GM12878 (cell line): ENCODE data around the gene SMIM35. TPM values are rescaled to one million over a fixed set of nuclear protein-coding genes. Genes with fewer than 3 reads are reported as not detected.

ENCODE experiments used
- ATAC-seq: fragments of 200-7000 bp; cut with Tn5 transposase; 3 replicates; pipeline ENCODE4 v1.9.1; 2020; ENCODE audit warnings: mild to moderate bottlenecking, moderate library complexity
- BruUV-seq: library from RNA; stranded (reverse); fragments of 400-500 nt; replicated peaks from 2 replicates; lab custom pipeline; 2021; lab: Mats Ljungman, UMichigan
- CTCF ChIA-PET: fragments of 300-600 bp; sonication (Branson Sonifier 250); formaldehyde crosslinking; extraction: SDS; loops from one replicate; lab custom pipeline; 2021; ENCODE audit warnings: inconsistent platforms; lab: Yijun Ruan, JAX
- POLR2A ChIA-PET: fragments of 350-600 bp; formaldehyde crosslinking; extraction: SDS; loops from one replicate; lab custom pipeline; 2021; ENCODE audit warnings: inconsistent platforms; lab: Charles Lee
- RAD21 ChIA-PET: fragments of 300-600 bp; sonication (Branson Sonifier 250); formaldehyde crosslinking; loops from one replicate; lab custom pipeline; 2023; ENCODE audit warnings: antibody characterized with exemption; ENCODE audit not compliant: unreplicated experiment; lab: Charles Lee
- SMC1A ChIA-PET: fragments of 300-600 bp; sonication (Branson Sonifier 250); formaldehyde crosslinking; loops from one replicate; lab custom pipeline; 2023; ENCODE audit not compliant: unreplicated experiment, uncharacterized antibody; lab: Charles Lee
- DNase-seq: peaks from one replicate; pipeline ENCODE4 v3.0.0-alpha.2; 2011; ENCODE audit warnings: low read depth, low spot score
- FAIRE-seq: peaks from 3 replicates; lab custom pipeline; 2011; peaks lifted over from hg19 to GRCh38; lab: Jason Lieb, UNC
- H2AFZ ChIP-seq: 2 replicates; pipeline ENCODE4 v1.6.0; 2011; ENCODE audit warnings: low read depth, low read length, control low read depth; ENCODE audit not compliant: control insufficient read depth
- H3K27ac ChIP-seq: 2 replicates; pipeline ENCODE4 v1.5.1; 2011; ENCODE audit warnings: control low read depth; ENCODE audit not compliant: control insufficient read depth, insufficient read depth
- H3K27me3 ChIP-seq, 2 experiments: replicated peaks in 1 of 2; 2 replicates each; pipeline versions ENCODE4 v1.6.0 to v1.6.1; 2011; ENCODE audit warnings: low read length in 1 of 2; ENCODE audit not compliant: control insufficient read depth in 2 of 2, insufficient read depth in 2 of 2
- H3K36me3 ChIP-seq, 2 experiments: 2 replicates each; pipeline ENCODE4 v1.5.1; 2011; ENCODE audit warnings: low read length in 1 of 2; ENCODE audit not compliant: control insufficient read depth in 2 of 2, insufficient read depth in 2 of 2
- H3K4me1 ChIP-seq: 2 replicates; pipeline ENCODE4 v1.6.1; 2011; ENCODE audit warnings: mild to moderate bottlenecking, low read length, moderate library complexity, mixed read lengths; ENCODE audit not compliant: control insufficient read depth, insufficient read depth
- H3K4me2 ChIP-seq: 2 replicates; pipeline ENCODE4 v1.6.0; 2011; ENCODE audit warnings: control low read depth; ENCODE audit not compliant: control insufficient read depth, insufficient read depth
- H3K4me3 ChIP-seq: fragments of 200-600 bp; sonication (generic); 2 replicates; pipeline ENCODE4 v1.5.1; 2016
- H3K79me2 ChIP-seq: 2 replicates; pipeline ENCODE4 v1.6.0; 2011; ENCODE audit warnings: low read length; ENCODE audit not compliant: control insufficient read depth, insufficient read depth
- H3K9ac ChIP-seq: 2 replicates; pipeline ENCODE4 v1.8.0; 2011; ENCODE audit warnings: low read length, control low read depth, mixed read lengths; ENCODE audit not compliant: control insufficient read depth, insufficient read depth
- H3K9me3 ChIP-seq: replicated peaks from 3 replicates; pipeline ENCODE4 v1.5.1; 2011; ENCODE audit warnings: mild to moderate bottlenecking, low read length; ENCODE audit not compliant: control insufficient read depth, insufficient read depth
- H4K20me1 ChIP-seq: 2 replicates; pipeline ENCODE4 v1.6.0; 2011; ENCODE audit not compliant: control insufficient read depth, insufficient read depth
- CHD1 ChIP-seq: IDR thresholded peaks from 2 replicates; pipeline ENCODE4 v1.6.1; 2012; ENCODE audit warnings: low read depth, low read length, improper control_type of control experiment
- KLF5 ChIP-seq: fragments of 450-650 bp; IDR thresholded peaks from 2 replicates; pipeline ENCODE4 v1.6.1; 2014; ENCODE audit warnings: mild to moderate bottlenecking; ENCODE audit not compliant: partially characterized antibody
- NFYB ChIP-seq: IDR thresholded peaks from 2 replicates; pipeline ENCODE4 v1.6.1; 2011; ENCODE audit warnings: low read depth, mild to moderate bottlenecking, low read length, improper control_type of control experiment, moderate library complexity; ENCODE audit not compliant: insufficient read depth
- SMAD1 ChIP-seq: fragments of 450-650 bp; IDR thresholded peaks from 2 replicates; pipeline ENCODE4 v1.6.1; 2018; ENCODE audit warnings: mild to moderate bottlenecking, low read depth; ENCODE audit not compliant: partially characterized antibody
- STAT1 ChIP-seq: fragments of 450-650 bp; conservative IDR thresholded peaks from 2 replicates; pipeline ENCODE4 v1.6.1; 2014; ENCODE audit warnings: antibody characterized with exemption, mild to moderate bottlenecking
- TCF7 ChIP-seq: IDR thresholded peaks from 2 replicates; pipeline ENCODE4 v1.6.1; 2014; ENCODE audit warnings: antibody characterized with exemption, borderline replicate concordance
- ZNF274 ChIP-seq: IDR thresholded peaks from one replicate; pipeline ENCODE4 v1.8.0; 2011; ENCODE audit not compliant: insufficient read length, insufficient read depth
- ZZZ3 ChIP-seq: IDR thresholded peaks from 2 replicates; pipeline ENCODE4 v1.6.1; 2011; ENCODE audit warnings: low read depth; ENCODE audit not compliant: control insufficient read depth, insufficient read length
- WGBS: methylation state at CpG from one replicate; pipeline ENCODE4 v1.1.6; 2016; ENCODE audit warnings: low lambda C conversion rate; ENCODE audit not compliant: insufficient replicate concordance, insufficient coverage; ENCODE audit errors: missing lambda C conversion rate; 5-methylcytosine and 5-hydroxymethylcytosine counted together
- in situ Hi-C: fragments of 300-500 bp; cut with MboI; formaldehyde crosslinking; loops from 9 replicates; pipeline ENCODE4 v1.14.3; 2018; ENCODE audit warnings: mixed read lengths
- intact Hi-C: fragments of 100-400 bp; cut with micrococcal nuclease; formaldehyde crosslinking; loops from one replicate; pipeline ENCODE4 v1.14.2; 2022; ENCODE audit not compliant: unreplicated experiment
- polyA plus RNA-seq, 11 experiments: library from polyadenylated mRNA; depleted of rRNA in 4 of 11; unstranded in 6 of 11; stranded (reverse) in 5 of 11; fragments of >200 nt; fragmentation: Nextera tagmentation in 4 of 11; fragmentation: Illumina TruSeq in 1 of 11; extraction: Ambion mirVana in 4 of 11; extraction: Trizol in 1 of 11; gene quantifications; 1 replicate in 1 of 11; 2 replicates in 10 of 11; pipeline versions ENCODE4 v1.2.1 to v1.2.3, GENCODE V29; 2011 to 2016; ENCODE audit warnings: inconsistent platforms in 2 of 11, missing spikeins in 2 of 11, low read depth in 1 of 11
- total RNA-seq, 4 experiments: library from RNA; depleted of rRNA in 3 of 4; stranded (reverse); fragments of >200 nt in 3 of 4; fragmentation: Illumina TruSeq in 1 of 4; extraction: Trizol in 1 of 4; gene quantifications; 2 replicates each; pipeline versions ENCODE4 v1.2.1 to v1.2.3, GENCODE V29; 2013 to 2021
- TF ChIP-seq, protein P1 (sequence below): IDR thresholded peaks from 2 replicates; pipeline ENCODE4 v1.6.1; 2012; ENCODE audit warnings: improper control_type of control experiment, low read depth, low read length; ENCODE audit not compliant: insufficient replicate concordance
- TF ChIP-seq, protein P2 (sequence below): fragments of 450-650 bp; IDR thresholded peaks from 2 replicates; pipeline ENCODE4 v1.6.1; 2017; ENCODE audit warnings: low read depth, mild to moderate bottlenecking, moderate library complexity
- TF ChIP-seq, protein P3 (sequence below): fragments of 450-650 bp; conservative IDR thresholded peaks from 2 replicates; pipeline ENCODE4 v1.6.1; 2017; ENCODE audit warnings: mild to moderate bottlenecking, moderate library complexity
- TF ChIP-seq, protein P4 (sequence below): IDR thresholded peaks from 2 replicates; pipeline ENCODE4 v1.6.1; 2012; ENCODE audit warnings: low read depth, low read length, improper control_type of control experiment

SMIM35 gene
- total and polyA plus RNA-seq, 10 of the 15 experiments (the other 5 are each of a cell fraction or from before 2014, with no cell fraction given), result 0.02 to 1.1 (median 0.05) TPM; not detected in 5

DNA sequence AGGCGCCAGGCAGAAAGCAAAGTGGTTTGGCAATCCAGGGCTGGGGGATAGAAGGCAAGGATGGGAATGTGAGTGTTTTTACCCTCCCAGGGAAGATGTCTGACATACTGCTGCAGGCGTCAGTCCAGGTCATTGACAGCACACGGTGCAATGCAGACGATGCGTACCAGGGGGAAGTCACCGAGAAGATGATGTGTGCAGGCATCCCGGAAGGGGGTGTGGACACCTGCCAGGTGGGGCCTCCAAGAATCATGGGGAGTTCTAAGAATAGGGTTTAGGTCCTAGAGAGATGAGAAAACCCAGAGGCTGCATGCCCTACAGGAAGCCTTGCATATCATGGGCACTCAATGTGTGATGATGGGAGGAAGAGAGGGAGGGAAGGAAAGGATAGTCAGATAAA is 28.3 kb upstream of the SMIM35 start (continued):
- TF ChIP-seq, protein P1, sequence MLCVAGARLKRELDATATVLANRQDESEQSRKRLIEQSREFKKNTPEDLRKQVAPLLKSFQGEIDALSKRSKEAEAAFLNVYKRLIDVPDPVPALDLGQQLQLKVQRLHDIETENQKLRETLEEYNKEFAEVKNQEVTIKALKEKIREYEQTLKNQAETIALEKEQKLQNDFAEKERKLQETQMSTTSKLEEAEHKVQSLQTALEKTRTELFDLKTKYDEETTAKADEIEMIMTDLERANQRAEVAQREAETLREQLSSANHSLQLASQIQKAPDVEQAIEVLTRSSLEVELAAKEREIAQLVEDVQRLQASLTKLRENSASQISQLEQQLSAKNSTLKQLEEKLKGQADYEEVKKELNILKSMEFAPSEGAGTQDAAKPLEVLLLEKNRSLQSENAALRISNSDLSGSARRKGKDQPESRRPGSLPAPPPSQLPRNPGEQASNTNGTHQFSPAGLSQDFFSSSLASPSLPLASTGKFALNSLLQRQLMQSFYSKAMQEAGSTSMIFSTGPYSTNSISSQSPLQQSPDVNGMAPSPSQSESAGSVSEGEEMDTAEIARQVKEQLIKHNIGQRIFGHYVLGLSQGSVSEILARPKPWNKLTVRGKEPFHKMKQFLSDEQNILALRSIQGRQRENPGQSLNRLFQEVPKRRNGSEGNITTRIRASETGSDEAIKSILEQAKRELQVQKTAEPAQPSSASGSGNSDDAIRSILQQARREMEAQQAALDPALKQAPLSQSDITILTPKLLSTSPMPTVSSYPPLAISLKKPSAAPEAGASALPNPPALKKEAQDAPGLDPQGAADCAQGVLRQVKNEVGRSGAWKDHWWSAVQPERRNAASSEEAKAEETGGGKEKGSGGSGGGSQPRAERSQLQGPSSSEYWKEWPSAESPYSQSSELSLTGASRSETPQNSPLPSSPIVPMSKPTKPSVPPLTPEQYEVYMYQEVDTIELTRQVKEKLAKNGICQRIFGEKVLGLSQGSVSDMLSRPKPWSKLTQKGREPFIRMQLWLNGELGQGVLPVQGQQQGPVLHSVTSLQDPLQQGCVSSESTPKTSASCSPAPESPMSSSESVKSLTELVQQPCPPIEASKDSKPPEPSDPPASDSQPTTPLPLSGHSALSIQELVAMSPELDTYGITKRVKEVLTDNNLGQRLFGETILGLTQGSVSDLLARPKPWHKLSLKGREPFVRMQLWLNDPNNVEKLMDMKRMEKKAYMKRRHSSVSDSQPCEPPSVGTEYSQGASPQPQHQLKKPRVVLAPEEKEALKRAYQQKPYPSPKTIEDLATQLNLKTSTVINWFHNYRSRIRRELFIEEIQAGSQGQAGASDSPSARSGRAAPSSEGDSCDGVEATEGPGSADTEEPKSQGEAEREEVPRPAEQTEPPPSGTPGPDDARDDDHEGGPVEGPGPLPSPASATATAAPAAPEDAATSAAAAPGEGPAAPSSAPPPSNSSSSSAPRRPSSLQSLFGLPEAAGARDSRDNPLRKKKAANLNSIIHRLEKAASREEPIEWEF, result no peak
- no peak for TF ChIP-seq CHD1
- TF ChIP-seq NFYB, result no peak
- no peak for TF ChIP-seq ZZZ3
- TF ChIP-seq, all 136 proteins: peak for 0

DNA sequence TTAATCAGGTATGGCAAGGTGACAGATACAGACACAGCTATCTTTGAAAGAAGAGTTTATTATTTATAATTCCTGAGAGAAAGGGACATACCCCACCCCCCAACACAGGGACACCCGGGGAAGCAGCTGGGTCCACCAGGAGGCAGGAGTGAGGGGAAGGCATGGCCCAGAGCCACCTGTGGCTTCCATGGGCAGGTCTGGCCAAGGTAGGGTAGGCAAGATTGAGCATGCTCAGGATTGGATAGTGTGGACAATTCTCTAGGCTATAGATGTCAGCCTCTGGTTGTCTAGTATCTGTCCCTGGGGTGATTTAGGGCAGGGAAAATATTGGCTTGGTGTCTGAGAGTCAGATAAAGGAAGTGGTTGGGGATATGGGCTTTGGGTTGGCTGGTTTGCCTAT is 27.5 kb upstream of the SMIM35 start:
- Histone ChIP-seq H3K79me2 (no peaks in the 10 kb centered on the region), H3K9me3 (no peaks in the 10 kb centered on the region), H3K4me1 (no peaks in the 10 kb centered on the region; the same call in 1 of the 2 replicates), H4K20me1 (no peaks in the 10 kb centered on the region), H3K27me3 (no peaks in the 10 kb centered on the region; a peak in 2 of 4 replicates), H3K4me2 (no peak overlapping the region), H3K36me3 (no peaks in the 10 kb centered on the region), H2AFZ (no peak overlapping the region), H3K4me3 (no peak overlapping the region), H3K27ac (no peak overlapping the region), H3K9ac (no peak overlapping the region)
- ATAC-seq (no peak), DNase-seq (no peak), FAIRE-seq (no peak)
- WGBS, result 0% methylated on average over 1 of the region's 1 CpG
- ChIA-PET RAD21 (no interaction called here), SMC1A (interaction anchor here (1.3 kb wide), 1 partner anchor 34 kb away, joined by 3 read pairs; no protein-coding TSS in a partner anchor), POLR2A (no interaction called here), CTCF (interaction anchor here (0.9 kb wide), 2 partner anchors 8 to 18 kb away, joined by 3 read pairs; no protein-coding TSS in a partner anchor)
- intact Hi-C loops, result no loop called here
- no peak for TF ChIP-seq KLF5
- no peak for TF ChIP-seq ZNF274
- no peak for TF ChIP-seq STAT1
- TF ChIP-seq TCF7, result no peak
- TF ChIP-seq, protein P2, sequence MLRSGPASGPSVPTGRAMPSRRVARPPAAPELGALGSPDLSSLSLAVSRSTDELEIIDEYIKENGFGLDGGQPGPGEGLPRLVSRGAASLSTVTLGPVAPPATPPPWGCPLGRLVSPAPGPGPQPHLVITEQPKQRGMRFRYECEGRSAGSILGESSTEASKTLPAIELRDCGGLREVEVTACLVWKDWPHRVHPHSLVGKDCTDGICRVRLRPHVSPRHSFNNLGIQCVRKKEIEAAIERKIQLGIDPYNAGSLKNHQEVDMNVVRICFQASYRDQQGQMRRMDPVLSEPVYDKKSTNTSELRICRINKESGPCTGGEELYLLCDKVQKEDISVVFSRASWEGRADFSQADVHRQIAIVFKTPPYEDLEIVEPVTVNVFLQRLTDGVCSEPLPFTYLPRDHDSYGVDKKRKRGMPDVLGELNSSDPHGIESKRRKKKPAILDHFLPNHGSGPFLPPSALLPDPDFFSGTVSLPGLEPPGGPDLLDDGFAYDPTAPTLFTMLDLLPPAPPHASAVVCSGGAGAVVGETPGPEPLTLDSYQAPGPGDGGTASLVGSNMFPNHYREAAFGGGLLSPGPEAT, result no peak
- TF ChIP-seq SMAD1, result no peak
- TF ChIP-seq, protein P3, sequence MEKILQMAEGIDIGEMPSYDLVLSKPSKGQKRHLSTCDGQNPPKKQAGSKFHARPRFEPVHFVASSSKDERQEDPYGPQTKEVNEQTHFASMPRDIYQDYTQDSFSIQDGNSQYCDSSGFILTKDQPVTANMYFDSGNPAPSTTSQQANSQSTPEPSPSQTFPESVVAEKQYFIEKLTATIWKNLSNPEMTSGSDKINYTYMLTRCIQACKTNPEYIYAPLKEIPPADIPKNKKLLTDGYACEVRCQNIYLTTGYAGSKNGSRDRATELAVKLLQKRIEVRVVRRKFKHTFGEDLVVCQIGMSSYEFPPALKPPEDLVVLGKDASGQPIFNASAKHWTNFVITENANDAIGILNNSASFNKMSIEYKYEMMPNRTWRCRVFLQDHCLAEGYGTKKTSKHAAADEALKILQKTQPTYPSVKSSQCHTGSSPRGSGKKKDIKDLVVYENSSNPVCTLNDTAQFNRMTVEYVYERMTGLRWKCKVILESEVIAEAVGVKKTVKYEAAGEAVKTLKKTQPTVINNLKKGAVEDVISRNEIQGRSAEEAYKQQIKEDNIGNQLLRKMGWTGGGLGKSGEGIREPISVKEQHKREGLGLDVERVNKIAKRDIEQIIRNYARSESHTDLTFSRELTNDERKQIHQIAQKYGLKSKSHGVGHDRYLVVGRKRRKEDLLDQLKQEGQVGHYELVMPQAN, result no peak
- TF ChIP-seq, protein P4, sequence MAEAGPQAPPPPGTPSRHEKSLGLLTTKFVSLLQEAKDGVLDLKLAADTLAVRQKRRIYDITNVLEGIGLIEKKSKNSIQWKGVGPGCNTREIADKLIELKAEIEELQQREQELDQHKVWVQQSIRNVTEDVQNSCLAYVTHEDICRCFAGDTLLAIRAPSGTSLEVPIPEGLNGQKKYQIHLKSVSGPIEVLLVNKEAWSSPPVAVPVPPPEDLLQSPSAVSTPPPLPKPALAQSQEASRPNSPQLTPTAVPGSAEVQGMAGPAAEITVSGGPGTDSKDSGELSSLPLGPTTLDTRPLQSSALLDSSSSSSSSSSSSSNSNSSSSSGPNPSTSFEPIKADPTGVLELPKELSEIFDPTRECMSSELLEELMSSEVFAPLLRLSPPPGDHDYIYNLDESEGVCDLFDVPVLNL, result no peak
- BruUV-seq, result no TSS peak
- in situ Hi-C loops, result no loop called here
